K562 (cell line): Measurements from ENCODE around the gene ADARB2. TPM values are rescaled to one million over a fixed set of nuclear protein-coding genes. Genes with fewer than 3 reads are reported as not detected.

Experiments used
- ATAC-seq: fragments of 200-7000 bp; cut with Tn5 transposase; 3 replicates; pipeline ENCODE4 v1.9.1; 2020; ENCODE audit warnings: moderate library complexity
- BruUV-seq: library from RNA; stranded (reverse); fragments of 400-500 nt; replicated peaks from 2 replicates; lab custom pipeline; 2021; lab: Mats Ljungman, UMichigan
- CTCF ChIA-PET: fragments of 300-600 bp; formaldehyde crosslinking; extraction: SDS; loops from one replicate; lab custom pipeline; 2021; ENCODE audit warnings: low intra/inter-chr PET ratio; lab: Yijun Ruan, JAX
- POLR2A ChIA-PET: fragments of 300-600, 350-650 bp; sonication (Branson Sonifier 250); formaldehyde crosslinking; extraction: SDS; loops from one replicate; lab custom pipeline; 2021; ENCODE audit warnings: antibody characterized with exemption, inconsistent platforms; lab: Yijun Ruan, JAX
- DNase-seq, 4 experiments: peaks; one replicate each; pipeline versions ENCODE4 v3.0.0 to v3.0.0-alpha.2; 2011 to 2018; ENCODE audit warnings: low spot score in 3 of 4, mixed read lengths in 3 of 4; ENCODE audit errors: extremely low read depth in 1 of 4
- FAIRE-seq: peaks from 2 replicates; lab custom pipeline; 2011; peaks lifted over from hg19 to GRCh38; lab: Jason Lieb, UNC
- H2AFZ ChIP-seq: 2 replicates; pipeline ENCODE4 v1.6.0; 2011; ENCODE audit warnings: low read depth, low read length, control low read depth, inconsistent platforms
- H3K27ac ChIP-seq: fragments of 200-600 bp; 3 replicates; pipeline ENCODE4 v1.8.0; 2011; ENCODE audit warnings: low read depth, mild to moderate bottlenecking, control low read depth, inconsistent platforms, low read length, moderate library complexity, mixed read lengths; ENCODE audit errors: extremely low read depth
- H3K27me3 ChIP-seq, 2 experiments: fragments of 300-600 bp in 1 of 2; 2 replicates in 1 of 2; 3 replicates in 1 of 2; pipeline versions ENCODE4 v1.6.0 to v1.8.0; 2011; ENCODE audit warnings: inconsistent platforms in 2 of 2, low read length in 2 of 2, mild to moderate bottlenecking in 1 of 2, mixed read lengths in 1 of 2, moderate library complexity in 1 of 2; ENCODE audit not compliant: control insufficient read depth in 2 of 2, insufficient read depth in 2 of 2
- H3K36me3 ChIP-seq: fragments of 300-600 bp; 3 replicates; pipeline ENCODE4 v1.8.0; 2011; ENCODE audit warnings: mild to moderate bottlenecking, low read length, inconsistent platforms; ENCODE audit not compliant: control insufficient read depth, insufficient read depth
- H3K4me1 ChIP-seq, 2 experiments: fragments of 200-600 bp in 1 of 2; replicated peaks in 1 of 2; 2 replicates in 1 of 2; 3 replicates in 1 of 2; pipeline versions ENCODE4 v1.5.1 to v1.8.0; 2011; ENCODE audit warnings: inconsistent platforms in 2 of 2, low read length in 2 of 2, mild to moderate bottlenecking in 1 of 2, mixed read lengths in 1 of 2, moderate library complexity in 1 of 2; ENCODE audit not compliant: control insufficient read depth in 2 of 2, insufficient read depth in 2 of 2
- H3K4me2 ChIP-seq: 2 replicates; pipeline ENCODE4 v1.6.1; 2011; ENCODE audit warnings: low read length, control low read depth, inconsistent platforms, mixed read lengths; ENCODE audit not compliant: insufficient read depth
- H3K4me3 ChIP-seq: fragments of 200-600 bp; sonication (generic), shearing (Covaris generic); 2 replicates; pipeline ENCODE4 v1.5.1; 2016; ENCODE audit warnings: control low read depth, inconsistent platforms
- H3K79me2 ChIP-seq: fragments of 200-600 bp; 3 replicates; pipeline ENCODE4 v1.8.0; 2011; ENCODE audit warnings: low read length, inconsistent platforms; ENCODE audit not compliant: control insufficient read depth, insufficient read depth
- H3K9ac ChIP-seq, 2 experiments: 2 replicates each; pipeline versions ENCODE4 v1.6.0 to v1.6.1; 2011; ENCODE audit warnings: low read depth in 2 of 2, low read length in 2 of 2, control low read depth in 1 of 2, inconsistent platforms in 1 of 2, mild to moderate bottlenecking in 1 of 2, mixed read lengths in 1 of 2; ENCODE audit not compliant: insufficient read depth in 1 of 2
- H3K9me1 ChIP-seq: one replicate; pipeline ENCODE4 v1.6.0; 2011; ENCODE audit warnings: inconsistent platforms, mild to moderate bottlenecking, low read length, moderate library complexity; ENCODE audit not compliant: control insufficient read depth, insufficient read depth
- H3K9me3 ChIP-seq: replicated peaks from 2 replicates; pipeline ENCODE4 v1.5.1; 2011; ENCODE audit warnings: low read depth, low read length, inconsistent platforms; ENCODE audit not compliant: control insufficient read depth, insufficient read depth
- H4K20me1 ChIP-seq: replicated peaks from 2 replicates; pipeline ENCODE4 v1.6.1; 2011; ENCODE audit warnings: low read length, inconsistent platforms, mixed read lengths; ENCODE audit not compliant: control insufficient read depth, insufficient read depth
- ADNP ChIP-seq: fragments of 200-800 bp; sonication (Bioruptor generic); IDR thresholded peaks from 2 replicates; pipeline ENCODE4 v1.6.1; 2016; ENCODE audit warnings: missing genetic modification characterization, missing compliant biosample characterization
- ATF1 ChIP-seq, 2 experiments: fragments of 450-650 bp in 1 of 2; IDR thresholded peaks; 2 replicates each; pipeline ENCODE4 v1.6.1; 2016; ENCODE audit warnings: missing compliant biosample characterization in 1 of 2, missing genetic modification characterization in 1 of 2
- DMBX1 ChIP-seq: fragments of 250-450 bp; sonication (Bioruptor Pico); IDR thresholded peaks from 2 replicates; pipeline ENCODE4 v1.8.0; 2022; ENCODE audit warnings: inconsistent platforms, mild to moderate bottlenecking, moderate library complexity, borderline replicate concordance
- ETV6 ChIP-seq, 3 experiments: fragments of 150-350 bp in 1 of 3; sonication (generic) in 1 of 3; formaldehyde crosslinking in 1 of 3; IDR thresholded peaks; 2 replicates each; pipeline versions ENCODE4 v1.6.1 to v1.8.0; 2014 to 2022; ENCODE audit warnings: borderline replicate concordance in 2 of 3, low read depth in 2 of 3, antibody characterized with exemption in 1 of 3, low read length in 1 of 3, mild to moderate bottlenecking in 1 of 3, missing genetic modification reagents in 1 of 3
- NR2F6 ChIP-seq: fragments of 450-650 bp; formaldehyde crosslinking; IDR thresholded peaks from 2 replicates; pipeline ENCODE4 v1.4.0; 2020; ENCODE audit warnings: mild to moderate bottlenecking
- ZBED1 ChIP-seq: IDR thresholded peaks from 2 replicates; pipeline ENCODE4 v1.6.1; 2014
- ZNF77 ChIP-seq: fragments of 250-450 bp; sonication (Bioruptor Pico); IDR thresholded peaks from 2 replicates; pipeline ENCODE4 v1.5.0; 2020
- WGBS: fragments of 100-300 bp; shearing (Covaris generic); methylation state at CpG from one replicate; pipeline ENCODE4 v1.1.6; 2016; ENCODE audit warnings: low coverage, mixed read lengths; ENCODE audit not compliant: insufficient coverage; ENCODE audit errors: missing lambda C conversion rate; 5-methylcytosine and 5-hydroxymethylcytosine counted together
- in situ Hi-C: fragments of 300-500 bp; cut with MboI; formaldehyde crosslinking; loops from 4 replicates; pipeline ENCODE4 v1.15.0; 2018; ENCODE audit warnings: inconsistent platforms, mixed read lengths
- intact Hi-C: fragments of 100-400 bp; cut with micrococcal nuclease; formaldehyde crosslinking; loops from 2 replicates; pipeline ENCODE4 v1.14.2; 2022
- polyA plus RNA-seq, 8 experiments: library from polyadenylated mRNA; depleted of rRNA in 4 of 8; stranded (reverse) in 5 of 8; unstranded in 3 of 8; fragments of >200 nt; fragmentation: Nextera tagmentation in 2 of 8; fragmentation: Illumina TruSeq in 1 of 8; extraction: Ambion mirVana in 2 of 8; extraction: Trizol in 1 of 8; gene quantifications; 2 replicates each; pipeline versions ENCODE4 v1.2.1 to v1.2.3, GENCODE V29; 2011 to 2014; ENCODE audit warnings: inconsistent platforms in 1 of 8, missing spikeins in 1 of 8
- total RNA-seq, 7 experiments: library from RNA; depleted of rRNA in 6 of 7; stranded (reverse); fragments of >200 nt in 6 of 7; fragmentation: Illumina TruSeq in 2 of 7; extraction: Trizol in 2 of 7; gene quantifications; 2 replicates each; pipeline versions ENCODE4 v1.2.1 to v1.2.3, GENCODE V29; 2011 to 2021; ENCODE audit warnings: low replicate concordance in 1 of 7
- TF ChIP-seq, protein P1 (sequence below): fragments of 250-450 bp; sonication (Bioruptor Pico); IDR thresholded peaks from 2 replicates; pipeline ENCODE4 v1.5.0; 2021

The ADARB2 gene
- total and polyA plus RNA-seq, 9 of the 15 experiments (the other 6 are each of a cell fraction or from before 2014, with no cell fraction given), result not detected

- Histone ChIP-seq H3K9me1 (no peaks in the 10 kb centered on the region), H3K27me3 (peaks cover 15 to 29% of the 10 kb centered on the region in 2 experiments), H2AFZ (no peak overlapping the region), H3K9ac (no peak overlapping the region), H4K20me1 (no peaks in the 10 kb centered on the region), H3K9me3 (no peaks in the 10 kb centered on the region), H3K27ac (no peak overlapping the region), H3K36me3 (no peaks in the 10 kb centered on the region), H3K4me2 (no peak overlapping the region), H3K4me3 (no peak overlapping the region), H3K79me2 (no peaks in the 10 kb centered on the region), H3K4me1 (no peaks in the 10 kb centered on the region)
- POLR2A ChIA-PET, result no interaction called here
- DNase-seq, result no peak
- CTCF ChIA-PET, result no interaction called here
- no peak for FAIRE-seq
- 2% methylated on average over 15 of the region's 15 CpGs for WGBS
- intact Hi-C loops, result no loop called here
- ATAC-seq, result no peak
- in situ Hi-C loops, result no loop called here
- no TSS peak for BruUV-seq
- TF ChIP-seq ZBED1, result no peak
- TF ChIP-seq, protein P1, sequence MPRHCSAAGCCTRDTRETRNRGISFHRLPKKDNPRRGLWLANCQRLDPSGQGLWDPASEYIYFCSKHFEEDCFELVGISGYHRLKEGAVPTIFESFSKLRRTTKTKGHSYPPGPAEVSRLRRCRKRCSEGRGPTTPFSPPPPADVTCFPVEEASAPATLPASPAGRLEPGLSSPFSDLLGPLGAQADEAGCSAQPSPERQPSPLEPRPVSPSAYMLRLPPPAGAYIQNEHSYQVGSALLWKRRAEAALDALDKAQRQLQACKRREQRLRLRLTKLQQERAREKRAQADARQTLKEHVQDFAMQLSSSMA (CRISPR knock-in tag), result no peak
- TF ChIP-seq DMBX1, result no peak
- TF ChIP-seq ATF1 (CRISPR knock-in tag; IDR thresholded peaks at IDR 0.05), result no peak
- no peak for TF ChIP-seq ATF1 (tag; IDR thresholded peaks at IDR 0.05)
- TF ChIP-seq ETV6 (IDR thresholded peaks at IDR 0.05; ENCODE audit: borderline replicate concordance in 1 of 2, low read depth in 2 of 2, low read length in 1 of 2), result no peak
- no peak for TF ChIP-seq ETV6 (CRISPR knock-in tag; IDR thresholded peaks at IDR 0.05; ENCODE audit: borderline replicate concordance)
- TF ChIP-seq NR2F6 (CRISPR knock-in tag), result no peak
- TF ChIP-seq ADNP, result no peak
- no peak for TF ChIP-seq ZNF77 (CRISPR knock-in tag)
Measured at GRCh38 chr10:1724921-1725488, 12.3 kb downstream of the ADARB2 start.
